H1 (cell line): ENCODE data around the gene FBN1. TPM values are rescaled to one million over a fixed set of nuclear protein-coding genes. Genes with fewer than 3 reads are reported as not detected.

Source experiments
- EZH2 ChIP-seq: fragments of 200-600 bp; sonication (generic); IDR thresholded peaks from 2 replicates; pipeline ENCODE4 v1.7.1; 2012; ENCODE audit warnings: low read depth, mild to moderate bottlenecking, moderate library complexity, low read length, inconsistent platforms; ENCODE audit not compliant: severe bottlenecking
- RNF2 ChIP-seq: fragments of 200-900, 300-1000 bp; sonication (generic); IDR thresholded peaks from 2 replicates; pipeline ENCODE4 v1.7.1; 2016; ENCODE audit warnings: borderline replicate concordance, low read depth, mild to moderate bottlenecking, antibody characterized with exemption, low read length; ENCODE audit not compliant: poor library complexity, severe bottlenecking; ENCODE audit errors: missing control alignments
- SRF ChIP-seq: IDR thresholded peaks from 2 replicates; pipeline ENCODE4 v1.6.1; 2011; ENCODE audit warnings: mild to moderate bottlenecking, low read depth, low read length, moderate library complexity
- polyA plus RNA-seq, 7 experiments: library from polyadenylated mRNA; depleted of rRNA in 3 of 7; stranded (reverse) in 5 of 7; unstranded in 2 of 7; fragments of >200 nt in 5 of 7; fragments of 200-250 nt in 2 of 7; gene quantifications; 1 replicate in 5 of 7; 2 replicates in 1 of 7; 4 replicates in 1 of 7; pipeline versions ENCODE4 v1.2.1 to v1.2.3, GENCODE V29; 2011 to 2013; ENCODE audit warnings: missing spikeins in 2 of 7, mixed read lengths in 2 of 7
- total RNA-seq: library from RNA; stranded (reverse); fragmentation: NEBNext Ultra II Directional; extraction: Animal tissue kit (Norgen Biotek cat#: 25700); gene quantifications from 2 replicates; pipeline ENCODE4 v1.2.1, GENCODE V29; 2021

The FBN1 gene
- total and polyA plus RNA-seq, 2 of the 8 experiments (the other 6 are each of a cell fraction or from before 2014, with no cell fraction given) = 3.0 to 4.0 TPM

GRCh38 chr15:48466820-48467219, 178.7 kb downstream of the FBN1 start (continued):
- TF ChIP-seq RNF2 (no peak), EZH2 (no peak), SRF (no peak)
